ENCODE measurements around the gene SIN3B. TPM values are rescaled to one million over a fixed set of nuclear protein-coding genes. Genes with fewer than 3 reads are reported as not detected.
A peak's percentile ranks its signal among the peaks of the same experiment; 100 is the strongest.

SIN3B gene
- total and polyA plus RNA-seq, 12 donors: 13.9 to 37.7 (median 24.8) TPM

DNA sequence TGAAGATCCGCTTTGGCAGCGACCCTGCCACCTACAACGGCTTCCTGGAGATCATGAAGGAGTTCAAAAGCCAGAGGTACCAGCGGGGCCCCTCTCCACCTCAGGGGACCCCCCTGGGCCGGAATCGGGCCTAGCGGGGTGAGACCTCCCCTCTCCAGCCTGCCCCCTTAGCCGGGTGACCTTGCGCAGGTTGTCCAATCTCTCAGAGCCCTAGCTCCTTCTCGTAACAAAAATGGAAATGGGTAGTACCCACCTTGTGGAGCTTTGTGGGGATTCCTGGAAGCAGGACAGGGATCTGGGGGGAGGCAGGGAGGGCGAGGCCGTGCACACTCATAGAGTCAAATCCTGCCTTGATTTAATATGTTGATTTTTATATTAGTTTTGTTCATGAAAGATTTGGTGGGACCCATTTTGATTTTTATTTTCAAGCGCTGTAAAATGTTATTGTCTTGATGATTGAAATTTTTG is 658 bp downstream of the SIN3B start:
- peak in 2 of 8 donors; percentile 18 to 40 for ATAC-seq
- no peak for DNase-seq
- Histone ChIP-seq H3K9me3 (no peaks in the 10 kb centered on the region), H3K4me3 (peak overlapping the region; percentile 59 to 87 (median 80)), H3K36me3 (peaks cover 0 to 45% (median 26%) of the 10 kb centered on the region in 9 donors), H3K27me3 (peaks cover 0 to 5% (median 0%) of the 10 kb centered on the region in 7 donors), H3K27ac (peak overlapping the region; percentile 72 to 89 (median 80)), H3K4me1 (peaks cover 11 to 48% (median 25%) of the 10 kb centered on the region in 9 donors)
- TF ChIP-seq, protein P1, sequence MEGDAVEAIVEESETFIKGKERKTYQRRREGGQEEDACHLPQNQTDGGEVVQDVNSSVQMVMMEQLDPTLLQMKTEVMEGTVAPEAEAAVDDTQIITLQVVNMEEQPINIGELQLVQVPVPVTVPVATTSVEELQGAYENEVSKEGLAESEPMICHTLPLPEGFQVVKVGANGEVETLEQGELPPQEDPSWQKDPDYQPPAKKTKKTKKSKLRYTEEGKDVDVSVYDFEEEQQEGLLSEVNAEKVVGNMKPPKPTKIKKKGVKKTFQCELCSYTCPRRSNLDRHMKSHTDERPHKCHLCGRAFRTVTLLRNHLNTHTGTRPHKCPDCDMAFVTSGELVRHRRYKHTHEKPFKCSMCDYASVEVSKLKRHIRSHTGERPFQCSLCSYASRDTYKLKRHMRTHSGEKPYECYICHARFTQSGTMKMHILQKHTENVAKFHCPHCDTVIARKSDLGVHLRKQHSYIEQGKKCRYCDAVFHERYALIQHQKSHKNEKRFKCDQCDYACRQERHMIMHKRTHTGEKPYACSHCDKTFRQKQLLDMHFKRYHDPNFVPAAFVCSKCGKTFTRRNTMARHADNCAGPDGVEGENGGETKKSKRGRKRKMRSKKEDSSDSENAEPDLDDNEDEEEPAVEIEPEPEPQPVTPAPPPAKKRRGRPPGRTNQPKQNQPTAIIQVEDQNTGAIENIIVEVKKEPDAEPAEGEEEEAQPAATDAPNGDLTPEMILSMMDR (IDR thresholded peaks at IDR 0.05): no peak
- intact Hi-C loops (cut with DNase I): loop anchor here in 3 of 10 donors (5.0 to 10.0 kb wide), 4 partner anchors 55 to 67 kb away; no protein-coding TSS in a partner anchor
- 13 to 15% methylated on average over 13 of the region's 13 CpGs for WGBS, 2 donors

DNA sequence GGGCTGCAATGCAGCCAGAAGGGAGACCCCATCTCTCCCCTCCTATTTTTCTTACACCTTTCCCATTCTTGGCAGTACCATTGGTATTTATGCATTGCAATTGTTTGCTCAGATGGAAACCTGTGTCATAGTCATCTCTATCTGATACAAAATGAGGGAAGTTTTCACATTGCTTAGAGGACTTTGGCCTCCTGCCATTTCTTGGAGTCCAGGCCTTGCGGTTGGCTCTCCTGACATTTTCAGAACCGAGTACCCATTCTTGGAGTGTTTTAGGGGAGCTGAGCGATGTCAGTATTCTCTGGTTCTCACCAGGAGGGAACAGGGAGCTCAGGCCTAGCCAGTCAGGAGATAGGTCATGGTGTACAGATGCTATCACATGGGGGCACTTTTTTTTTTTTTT is 1.5 kb downstream of the SIN3B start:
- intact Hi-C loops (cut with DNase I): loop anchor here in 2 of 10 donors (10.0 kb wide), 2 partner anchors 56 to 64 kb away; no protein-coding TSS in a partner anchor
- DNase-seq (no peak), ATAC-seq (no peak)
- Histone ChIP-seq H3K4me1 (peaks cover 5 to 45% (median 17%) of the 10 kb centered on the region in 9 donors), H3K36me3 (peaks cover 0 to 53% (median 26%) of the 10 kb centered on the region in 9 donors), H3K27ac (peak overlapping the region in 2 of 10 donors; percentile 82 to 89), H3K4me3 (peak overlapping the region in 5 of 10 donors; percentile 76 to 83 (median 80)), H3K9me3 (no peaks in the 10 kb centered on the region), H3K27me3 (peaks cover 0 to 5% (median 0%) of the 10 kb centered on the region in 7 donors)
- 57 to 65% methylated on average over 3 of the region's 3 CpGs for WGBS, 2 donors
- TF ChIP-seq, protein P1 (IDR thresholded peaks at IDR 0.05): no peak

DNA sequence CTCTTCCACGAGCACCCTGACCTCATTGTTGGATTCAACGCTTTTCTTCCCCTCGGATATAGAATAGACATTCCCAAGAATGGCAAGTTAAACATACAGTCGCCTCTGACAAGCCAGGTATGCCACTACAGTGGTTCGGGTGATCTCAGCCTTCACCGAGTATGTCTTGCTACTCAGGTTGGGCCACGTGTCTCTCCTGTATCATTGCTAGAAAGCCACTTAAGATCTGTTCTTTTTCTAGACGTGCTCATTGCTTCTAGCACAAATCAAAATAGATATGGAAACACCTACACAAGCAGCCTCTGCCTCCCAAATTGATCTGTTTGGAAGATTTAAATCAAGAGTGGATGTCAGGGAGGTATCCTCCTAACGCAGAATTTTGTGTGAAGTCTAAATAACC is 2.3 kb downstream of the SIN3B start:
- no peak overlapping the region for H3K27ac ChIP-seq
- WGBS, 2 donors: 91 to 97% methylated on average over 9 of the region's 9 CpGs
- intact Hi-C loops (cut with DNase I): loop anchor here in 2 of 10 donors (10.0 kb wide), 2 partner anchors 57 to 63 kb away; no protein-coding TSS in a partner anchor

DNA sequence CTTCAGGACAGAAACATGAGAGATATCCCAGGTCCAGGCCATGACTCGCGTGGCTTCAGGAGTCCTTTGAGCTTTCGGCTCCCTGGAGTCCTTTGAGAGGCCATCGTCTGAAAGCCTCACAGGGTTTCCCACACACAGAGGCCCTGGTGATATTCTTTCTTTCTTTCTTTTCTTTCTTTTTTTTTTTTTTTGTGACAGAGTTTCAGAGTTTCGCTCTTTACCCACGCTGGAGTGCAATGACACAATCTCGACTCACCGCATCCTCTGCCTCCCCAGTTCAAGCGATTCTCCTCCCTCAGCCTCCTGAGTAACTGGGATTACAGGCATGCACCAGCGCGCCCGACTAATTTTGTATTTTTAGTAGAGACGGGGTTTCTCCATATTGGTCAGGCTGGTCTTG is 5.5 kb downstream of the SIN3B start:
- intact Hi-C loops (cut with DNase I): loop anchor here in 2 of 10 donors (5.0 to 10.0 kb wide), 3 partner anchors 60 to 62 kb away; no protein-coding TSS in a partner anchor
- WGBS, 2 donors: 93% methylated on average over 13 of the region's 13 CpGs
- no peak for DNase-seq
- Histone ChIP-seq H3K9me3 (no peaks in the 10 kb centered on the region), H3K4me1 (peaks cover 5 to 42% (median 13%) of the 10 kb centered on the region in 9 donors), H3K27ac (no peak overlapping the region), H3K27me3 (no peaks in the 10 kb centered on the region), H3K4me3 (no peak overlapping the region), H3K36me3 (peaks cover 0 to 91% (median 28%) of the 10 kb centered on the region in 9 donors)
- no peak for ATAC-seq
- TF ChIP-seq, protein P1 (IDR thresholded peaks at IDR 0.05): no peak

More for the DNA sequence above, 2.3 kb downstream of the SIN3B start:
- Histone ChIP-seq H3K9me3 (no peaks in the 10 kb centered on the region), H3K27me3 (no peaks in the 10 kb centered on the region), H3K4me1 (peaks cover 5 to 48% (median 13%) of the 10 kb centered on the region in 9 donors), H3K36me3 (peaks cover 0 to 62% (median 26%) of the 10 kb centered on the region in 9 donors), H3K4me3 (no peak overlapping the region)
- no peak for DNase-seq
- TF ChIP-seq, protein P1 (IDR thresholded peaks at IDR 0.05): no peak
- no peak for ATAC-seq
